ENCODE data around the gene RSPO3. TPM values are rescaled to one million over a fixed set of nuclear protein-coding genes. Genes with fewer than 3 reads are reported as not detected.

Gene RSPO3
- total RNA-seq, 1 experiment from 2014 or later = not detected

- Histone ChIP-seq H3K9me3 (ENCODE audit: insufficient read depth, low read depth) (no peaks in the 10 kb centered on the region), H3K27ac (no peak overlapping the region), H4K20me1 (ENCODE audit: insufficient read depth) (no peaks in the 10 kb centered on the region), H3F3A (ENCODE audit: insufficient read depth, low read depth) (no peaks in the 10 kb centered on the region), H3K9me2 (ENCODE audit: insufficient read depth) (no peaks in the 10 kb centered on the region), H3K4me3 (no peak overlapping the region), H2AFZ (no peak overlapping the region), H3K79me2 (ENCODE audit: low read depth) (no peaks in the 10 kb centered on the region), H3K4me2 (no peak overlapping the region), H3K27me3 (ENCODE audit: insufficient read depth, low read depth) (no peaks in the 10 kb centered on the region), H3K36me3 (ENCODE audit: low read depth) (no peaks in the 10 kb centered on the region), H3K4me1 (replicated peaks; ENCODE audit: insufficient read depth) (no peaks in the 10 kb centered on the region)
- no peak for DNase-seq
- intact Hi-C loops (cut with micrococcal nuclease; ENCODE audit: unreplicated experiment) = no loop called here
- ChIA-PET POLR2A (ENCODE audit: unreplicated experiment) (no interaction called here), CTCF (no interaction called here)
- BruUV-seq (replicated peaks) = no TSS peak
- TF ChIP-seq CTCF (conservative IDR thresholded peaks at IDR 0.05) (no peak), EZH2 (IDR thresholded peaks at IDR 0.05; ENCODE audit: low read depth) (no peak)
Measured at GRCh38 chr6:127083963-127084310, 34.5 kb upstream of the RSPO3 start.

DNA sequence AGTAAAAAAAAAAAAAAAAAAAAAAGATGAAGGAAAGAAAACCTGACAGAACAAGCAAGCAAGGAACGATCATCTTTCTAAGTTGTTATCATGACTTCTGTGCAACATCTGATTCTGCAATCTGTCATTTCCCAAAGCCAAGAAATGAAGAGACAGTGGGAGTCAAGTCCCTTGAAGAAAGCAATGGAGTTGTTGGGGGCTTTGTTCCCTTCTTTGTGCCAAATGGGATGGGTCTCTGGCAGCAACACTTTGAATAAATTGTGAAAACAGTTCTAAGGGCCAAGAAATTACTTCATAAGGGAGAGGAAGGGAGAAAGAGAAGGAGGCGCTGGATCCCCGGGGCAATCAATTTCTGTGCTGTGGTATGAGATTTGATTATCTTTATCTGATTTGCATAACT, 33.3 kb upstream of the RSPO3 start:
- Histone ChIP-seq H3K27ac (no peak overlapping the region), H3K4me1 (replicated peaks; ENCODE audit: insufficient read depth) (no peaks in the 10 kb centered on the region), H3K4me2 (no peak overlapping the region), H3K9me3 (ENCODE audit: insufficient read depth, low read depth) (no peaks in the 10 kb centered on the region), H2AFZ (no peak overlapping the region), H3K9me2 (ENCODE audit: insufficient read depth) (no peaks in the 10 kb centered on the region), H3K4me3 (no peak overlapping the region), H3F3A (ENCODE audit: insufficient read depth, low read depth) (no peaks in the 10 kb centered on the region), H3K36me3 (ENCODE audit: low read depth) (no peaks in the 10 kb centered on the region), H3K79me2 (ENCODE audit: low read depth) (no peaks in the 10 kb centered on the region), H4K20me1 (ENCODE audit: insufficient read depth) (no peaks in the 10 kb centered on the region), H3K27me3 (ENCODE audit: insufficient read depth, low read depth) (no peaks in the 10 kb centered on the region)
- ChIA-PET CTCF (no interaction called here), POLR2A (ENCODE audit: unreplicated experiment) (interaction anchor here (0.6 kb wide), 1 partner anchor 584 kb away, joined by 3 read pairs; no protein-coding TSS in a partner anchor)
- DNase-seq = no peak
- no peak for TF ChIP-seq EZH2 (IDR thresholded peaks at IDR 0.05; ENCODE audit: low read depth)
- no peak for TF ChIP-seq CTCF (conservative IDR thresholded peaks at IDR 0.05)
- no TSS peak for BruUV-seq (replicated peaks)
- intact Hi-C loops (cut with micrococcal nuclease; ENCODE audit: unreplicated experiment) = no loop called here

DNA sequence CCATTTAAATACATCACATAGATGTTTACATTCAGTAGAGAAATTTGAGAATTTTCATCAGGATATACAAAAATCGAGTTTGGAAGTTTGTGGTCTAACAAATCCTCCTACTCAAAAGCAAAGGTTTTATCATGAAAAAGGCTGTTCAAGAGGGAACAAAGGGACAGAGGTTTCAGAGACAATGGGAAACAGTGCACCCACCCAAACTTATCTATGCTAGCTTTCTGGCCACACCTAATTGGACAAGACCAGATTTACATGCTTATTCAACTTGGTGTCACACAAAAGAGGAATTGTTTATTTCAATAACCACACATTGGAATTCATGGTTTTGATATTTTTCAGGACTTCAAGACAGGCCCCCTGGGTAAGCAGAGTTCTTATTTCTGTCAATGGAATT, 28.4 kb upstream of the RSPO3 start:
- Histone ChIP-seq H3K9me2 (ENCODE audit: insufficient read depth) (0 out of 2 replicates have a peak, but pooled peaks cover 4% of the 10 kb centered on the region), H2AFZ (0 out of 2 replicates have a peak overlapping the region, but pooled peaks have one; percentile 13), H3K27me3 (ENCODE audit: insufficient read depth, low read depth) (no peaks in the 10 kb centered on the region), H4K20me1 (ENCODE audit: insufficient read depth) (no peaks in the 10 kb centered on the region), H3K4me3 (no peak overlapping the region), H3K79me2 (ENCODE audit: low read depth) (no peaks in the 10 kb centered on the region), H3F3A (ENCODE audit: insufficient read depth, low read depth) (no peaks in the 10 kb centered on the region), H3K27ac (no peak overlapping the region), H3K36me3 (ENCODE audit: low read depth) (no peaks in the 10 kb centered on the region), H3K4me2 (no peak overlapping the region), H3K9me3 (ENCODE audit: insufficient read depth, low read depth) (no peaks in the 10 kb centered on the region), H3K4me1 (replicated peaks; ENCODE audit: insufficient read depth) (no peaks in the 10 kb centered on the region)
- TF ChIP-seq EZH2 (IDR thresholded peaks at IDR 0.05; ENCODE audit: low read depth) = no peak
- no peak for TF ChIP-seq CTCF (conservative IDR thresholded peaks at IDR 0.05)
- POLR2A ChIA-PET (ENCODE audit: unreplicated experiment) = no interaction called here
- BruUV-seq (replicated peaks) = no TSS peak
- DNase-seq = no peak
- intact Hi-C loops (cut with micrococcal nuclease; ENCODE audit: unreplicated experiment) = no loop called here
- CTCF ChIA-PET = no interaction called here
